HEK293 (cell line): ENCODE results near the gene LRP3.
A peak's percentile ranks its signal among the peaks of the same experiment; 100 is the strongest.

Experiments used
- CTCF ChIA-PET: fragments of 350-600 bp; formaldehyde crosslinking; extraction: SDS; loops from one replicate; lab custom pipeline; 2021; ENCODE audit warnings: antibody characterized with exemption; lab: Yijun Ruan, JAX
- POLR2A ChIA-PET: fragments of 300-600 bp; formaldehyde crosslinking; extraction: SDS; loops from one replicate; lab custom pipeline; 2020; ENCODE audit warnings: antibody characterized with exemption, inconsistent platforms; lab: Yijun Ruan, JAX
- H3K27ac ChIP-seq: fragments of 200-500 bp; sonication (Bioruptor generic); 2 replicates; pipeline ENCODE4 v1.5.1; 2014; ENCODE audit warnings: low read depth, low read length, control low read depth, inconsistent platforms; ENCODE audit errors: extremely low read depth
- H3K36me3 ChIP-seq, 2 experiments: fragments of 200-500 bp in 1 of 2; sonication (Bioruptor generic) in 1 of 2; 1 replicate in 1 of 2; 2 replicates in 1 of 2; pipeline ENCODE4 v1.5.1; 2014 to 2017; ENCODE audit warnings: inconsistent platforms in 2 of 2, low read length in 2 of 2; ENCODE audit not compliant: control insufficient read depth in 2 of 2, insufficient read depth in 1 of 2
- H3K4me1 ChIP-seq: fragments of 200-500 bp; sonication (Bioruptor generic); 2 replicates; pipeline ENCODE4 v1.5.1; 2014; ENCODE audit warnings: mild to moderate bottlenecking, low read length, inconsistent platforms; ENCODE audit not compliant: control insufficient read depth, insufficient read depth
- H3K4me3 ChIP-seq: 2 replicates; pipeline ENCODE4 v1.5.1; 2011; ENCODE audit warnings: low read depth, mild to moderate bottlenecking, control low read depth, low read length, moderate library complexity
- H3K9me3 ChIP-seq: fragments of 200-500 bp; sonication (Bioruptor generic); 2 replicates; pipeline ENCODE4 v1.5.1; 2014; ENCODE audit warnings: low read depth, low read length, inconsistent platforms; ENCODE audit not compliant: control insufficient read depth, insufficient read depth
- BCL11B ChIP-seq: fragments of 450-650 bp; formaldehyde crosslinking; IDR thresholded peaks from 2 replicates; pipeline ENCODE4 v1.5.1; 2016; ENCODE audit warnings: low read depth, missing biosample characterization, missing genetic modification characterization
- MZF1 ChIP-seq: fragments of 450-650 bp; formaldehyde crosslinking; IDR thresholded peaks from 2 replicates; pipeline ENCODE4 v1.5.1; 2017; ENCODE audit warnings: missing biosample characterization, missing genetic modification characterization, borderline replicate concordance
- PRDM1 ChIP-seq: fragments of 450-650 bp; formaldehyde crosslinking; IDR thresholded peaks from 2 replicates; pipeline ENCODE4; 2016; ENCODE audit warnings: missing biosample characterization, missing genetic modification characterization
- SP2 ChIP-seq: fragments of 450-650 bp; formaldehyde crosslinking; IDR thresholded peaks from 2 replicates; pipeline ENCODE4 v1.5.1; 2016; ENCODE audit warnings: missing biosample characterization, missing genetic modification characterization
- ZBTB20 ChIP-seq: fragments of 450-650 bp; formaldehyde crosslinking; IDR thresholded peaks from 2 replicates; pipeline ENCODE4 v1.5.1; 2016; ENCODE audit warnings: missing biosample characterization, missing genetic modification characterization
- ZBTB26 ChIP-seq: fragments of 450-650 bp; formaldehyde crosslinking; optimal IDR thresholded peaks from 2 replicates; pipeline ENCODE3; 2016; ENCODE audit warnings: missing biosample characterization, mild to moderate bottlenecking, missing genetic modification characterization
- ZBTB48 ChIP-seq: fragments of 450-650 bp; formaldehyde crosslinking; IDR thresholded peaks from 2 replicates; pipeline ENCODE4 v1.5.1; 2016; ENCODE audit warnings: missing biosample characterization, missing genetic modification characterization
- ZBTB6 ChIP-seq: fragments of 450-650 bp; formaldehyde crosslinking; IDR thresholded peaks from 2 replicates; pipeline ENCODE4 v1.5.1; 2017; ENCODE audit warnings: missing biosample characterization, missing genetic modification characterization
- ZBTB7A ChIP-seq: fragments of 450-650 bp; formaldehyde crosslinking; IDR thresholded peaks from 2 replicates; pipeline ENCODE4 v1.5.1; 2016; ENCODE audit warnings: low read depth, missing biosample characterization, missing genetic modification characterization
- ZBTB8A ChIP-seq: fragments of 450-650 bp; formaldehyde crosslinking; IDR thresholded peaks from 2 replicates; pipeline ENCODE4 v1.5.1; 2016; ENCODE audit warnings: missing biosample characterization, missing genetic modification characterization
- ZFHX2 ChIP-seq: fragments of 450-650 bp; formaldehyde crosslinking; conservative IDR thresholded peaks from 2 replicates; pipeline ENCODE4 v1.5.1; 2016; ENCODE audit warnings: missing biosample characterization, missing genetic modification characterization
- ZFP41 ChIP-seq: fragments of 450-650 bp; formaldehyde crosslinking; IDR thresholded peaks from 2 replicates; pipeline ENCODE4 v1.5.1; 2016; ENCODE audit warnings: missing biosample characterization, missing genetic modification characterization, borderline replicate concordance
- ZIC2 ChIP-seq: fragments of 450-650 bp; formaldehyde crosslinking; IDR thresholded peaks from 2 replicates; pipeline ENCODE4 v1.5.1; 2016; ENCODE audit warnings: missing biosample characterization, missing genetic modification characterization
- ZNF341 ChIP-seq: fragments of 450-650 bp; formaldehyde crosslinking; IDR thresholded peaks from 2 replicates; pipeline ENCODE4; 2016; ENCODE audit warnings: low read depth, missing biosample characterization, missing genetic modification characterization
- ZNF350 ChIP-seq: fragments of 450-650 bp; formaldehyde crosslinking; IDR thresholded peaks from 2 replicates; pipeline ENCODE4 v1.5.0; 2017; ENCODE audit warnings: missing biosample characterization, mild to moderate bottlenecking, missing genetic modification characterization
- ZNF600 ChIP-seq: fragments of 450-650 bp; formaldehyde crosslinking; IDR thresholded peaks from 2 replicates; pipeline ENCODE4 v1.5.1; 2016; ENCODE audit warnings: missing biosample characterization, missing genetic modification characterization
- ZNF664 ChIP-seq: fragments of 450-650 bp; formaldehyde crosslinking; IDR thresholded peaks from 2 replicates; pipeline ENCODE4 v1.5.1; 2016; ENCODE audit warnings: missing biosample characterization, missing genetic modification characterization
- ZNF701 ChIP-seq: fragments of 450-650 bp; formaldehyde crosslinking; IDR thresholded peaks from 2 replicates; pipeline ENCODE4 v1.5.1; 2016; ENCODE audit warnings: missing biosample characterization, missing genetic modification characterization
- ZNF777 ChIP-seq: fragments of 450-650 bp; formaldehyde crosslinking; IDR thresholded peaks from 2 replicates; pipeline ENCODE4 v1.5.1; 2017; ENCODE audit warnings: missing biosample characterization, missing genetic modification characterization, borderline replicate concordance
- ZNF792 ChIP-seq: fragments of 450-650 bp; formaldehyde crosslinking; IDR thresholded peaks from 2 replicates; pipeline ENCODE4 v1.5.1; 2016; ENCODE audit warnings: missing biosample characterization, missing genetic modification characterization
- ZNF843 ChIP-seq: fragments of 450-650 bp; formaldehyde crosslinking; IDR thresholded peaks from 2 replicates; pipeline ENCODE4 v1.5.1; 2016; ENCODE audit warnings: missing biosample characterization, missing genetic modification characterization
- TF ChIP-seq, protein P1 (sequence below): fragments of 450-650 bp; formaldehyde crosslinking; IDR thresholded peaks from 2 replicates; pipeline ENCODE4 v1.5.1; 2016; ENCODE audit warnings: missing biosample characterization, missing genetic modification characterization

Gene LRP3

GRCh38 chr19:33204136-33204973 is 10.2 kb downstream of the LRP3 start:
- no peak for TF ChIP-seq MZF1 (tag by site-specific recombination)
- peak; percentile 56 for TF ChIP-seq SP2 (tag by site-specific recombination)
- TF ChIP-seq ZBTB48 = no peak
- no peak for TF ChIP-seq ZFP41 (tag by site-specific recombination)
- TF ChIP-seq ZNF600 (tag by site-specific recombination) = peak; percentile 68; the same call in 1 of the 2 replicates
- TF ChIP-seq ZNF350 (tag by site-specific recombination) = no peak
- no peak for TF ChIP-seq PRDM1 (tag by site-specific recombination)
- no peak for TF ChIP-seq ZNF792 (tag by site-specific recombination)
- no peak for TF ChIP-seq ZNF843
- TF ChIP-seq ZNF664 (tag by site-specific recombination) = no peak
- peak; percentile 82; the same call in 1 of the 2 replicates for TF ChIP-seq ZBTB7A
- TF ChIP-seq ZBTB8A (tag by site-specific recombination) = no peak
- TF ChIP-seq ZIC2 (tag by site-specific recombination) = peak; percentile 79
- peak; percentile 42; the same call in 1 of the 2 replicates for TF ChIP-seq ZBTB6 (tag by site-specific recombination)
- no peak for TF ChIP-seq ZNF777 (tag by site-specific recombination)
- TF ChIP-seq ZFHX2 (tag by site-specific recombination) = no peak
- Histone ChIP-seq H3K4me1 (no peaks in the 10 kb centered on the region), H3K27ac (no peak overlapping the region), H3K9me3 (no peaks in the 10 kb centered on the region), H3K36me3 (peaks cover 29 to 71% of the 10 kb centered on the region in 2 experiments), H3K4me3 (no peak overlapping the region)
- CTCF ChIA-PET = interaction anchor here (0.8 kb wide), 1 partner anchor 20 kb away, joined by 3 read pairs; no protein-coding TSS in a partner anchor
- POLR2A ChIA-PET = interaction anchor here (1.0 kb wide), 1 partner anchor 10 kb away, joined by 4 read pairs; no protein-coding TSS in a partner anchor

DNA sequence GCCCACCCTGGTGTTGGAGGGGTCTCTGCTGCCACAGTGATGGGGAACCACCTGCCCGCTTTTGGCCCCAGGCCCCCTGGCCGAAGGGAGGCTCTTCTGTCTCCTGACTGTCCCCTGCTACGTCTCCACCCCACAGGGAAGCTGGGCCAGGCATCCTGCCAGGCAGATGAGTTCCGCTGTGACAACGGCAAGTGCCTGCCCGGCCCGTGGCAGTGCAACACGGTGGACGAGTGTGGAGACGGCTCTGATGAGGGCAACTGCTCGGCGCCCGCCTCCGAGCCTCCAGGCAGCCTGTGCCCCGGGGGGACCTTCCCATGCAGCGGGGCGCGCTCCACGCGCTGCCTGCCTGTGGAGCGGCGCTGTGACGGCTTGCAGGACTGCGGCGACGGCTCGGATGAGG is 11.0 kb downstream of the LRP3 start:
- TF ChIP-seq ZBTB20 = no peak
- no peak for TF ChIP-seq ZNF701
- 0 out of 2 replicates have a peak, but pooled peaks have one; percentile 8 for TF ChIP-seq BCL11B (tag by site-specific recombination)
- no peak for TF ChIP-seq ZNF341 (tag by site-specific recombination)
- Histone ChIP-seq H3K36me3 (peaks cover 26 to 65% of the 10 kb centered on the region in 2 experiments), H3K27ac (no peak overlapping the region), H3K4me3 (no peak overlapping the region), H3K9me3 (no peaks in the 10 kb centered on the region), H3K4me1 (no peaks in the 10 kb centered on the region)
- ChIA-PET POLR2A (no interaction called here), CTCF (no interaction called here)

DNA sequence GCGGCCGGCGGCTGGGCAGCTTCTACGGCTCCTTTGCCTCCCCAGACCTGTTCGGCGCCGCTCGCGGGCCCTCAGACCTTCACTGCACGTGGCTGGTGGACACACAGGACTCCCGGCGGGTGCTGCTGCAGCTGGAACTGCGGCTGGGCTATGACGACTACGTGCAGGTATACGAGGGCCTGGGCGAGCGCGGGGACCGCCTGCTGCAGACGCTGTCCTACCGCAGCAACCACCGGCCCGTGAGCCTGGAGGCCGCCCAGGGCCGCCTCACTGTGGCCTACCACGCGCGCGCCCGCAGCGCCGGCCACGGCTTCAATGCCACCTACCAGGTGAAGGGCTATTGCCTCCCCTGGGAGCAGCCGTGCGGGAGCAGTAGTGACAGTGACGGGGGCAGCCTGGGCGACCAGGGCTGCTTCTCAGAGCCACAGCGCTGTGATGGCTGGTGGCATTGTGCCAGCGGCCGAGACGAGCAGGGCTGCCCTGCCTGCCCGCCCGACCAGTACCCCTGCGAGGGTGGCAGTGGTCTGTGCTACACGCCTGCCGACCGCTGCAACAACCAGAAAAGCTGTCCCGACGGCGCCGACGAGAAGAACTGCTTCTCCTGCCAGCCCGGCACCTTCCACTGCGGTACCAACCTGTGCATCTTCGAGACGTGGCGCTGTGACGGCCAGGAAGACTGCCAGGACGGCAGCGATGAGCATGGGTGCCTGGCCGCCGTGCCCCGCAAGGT is 11.6 kb downstream of the LRP3 start:
- H3K4me3 ChIP-seq = no peak overlapping the region
- POLR2A ChIA-PET = no interaction called here
- CTCF ChIA-PET = no interaction called here
- H3K9me3 ChIP-seq = no peaks in the 10 kb centered on the region
- no peaks in the 10 kb centered on the region for H3K4me1 ChIP-seq
- peaks cover 24 to 62% of the 10 kb centered on the region in 2 experiments for H3K36me3 ChIP-seq
- TF ChIP-seq ZBTB26 = no peak
- TF ChIP-seq ZNF600 (tag by site-specific recombination) = peak; percentile 75
- TF ChIP-seq, protein P1, sequence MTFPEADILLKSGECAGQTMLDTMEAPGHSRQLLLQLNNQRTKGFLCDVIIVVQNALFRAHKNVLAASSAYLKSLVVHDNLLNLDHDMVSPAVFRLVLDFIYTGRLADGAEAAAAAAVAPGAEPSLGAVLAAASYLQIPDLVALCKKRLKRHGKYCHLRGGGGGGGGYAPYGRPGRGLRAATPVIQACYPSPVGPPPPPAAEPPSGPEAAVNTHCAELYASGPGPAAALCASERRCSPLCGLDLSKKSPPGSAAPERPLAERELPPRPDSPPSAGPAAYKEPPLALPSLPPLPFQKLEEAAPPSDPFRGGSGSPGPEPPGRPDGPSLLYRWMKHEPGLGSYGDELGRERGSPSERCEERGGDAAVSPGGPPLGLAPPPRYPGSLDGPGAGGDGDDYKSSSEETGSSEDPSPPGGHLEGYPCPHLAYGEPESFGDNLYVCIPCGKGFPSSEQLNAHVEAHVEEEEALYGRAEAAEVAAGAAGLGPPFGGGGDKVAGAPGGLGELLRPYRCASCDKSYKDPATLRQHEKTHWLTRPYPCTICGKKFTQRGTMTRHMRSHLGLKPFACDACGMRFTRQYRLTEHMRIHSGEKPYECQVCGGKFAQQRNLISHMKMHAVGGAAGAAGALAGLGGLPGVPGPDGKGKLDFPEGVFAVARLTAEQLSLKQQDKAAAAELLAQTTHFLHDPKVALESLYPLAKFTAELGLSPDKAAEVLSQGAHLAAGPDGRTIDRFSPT = peak; percentile 90; the same call in 1 of the 2 replicates
- no peak overlapping the region for H3K27ac ChIP-seq
